Stimulated activated CD4-positive, alpha-beta T cell treated with anti-CD3 and anti-CD28 coated beads, Interleukin-12 subunit alpha, Interleukin-12 subunit beta, amount 100 ng/mL, for 48 hours (primary cell): ENCODE results near the gene NCF4.

Source experiments
- DNase-seq, 3 donors: peaks; one replicate each; pipeline ENCODE4 v3.0.0-alpha.2; 2020; ENCODE audit warnings: low read depth in 2 of 3, low spot score in 1 of 3

NCF4 gene

DNA sequence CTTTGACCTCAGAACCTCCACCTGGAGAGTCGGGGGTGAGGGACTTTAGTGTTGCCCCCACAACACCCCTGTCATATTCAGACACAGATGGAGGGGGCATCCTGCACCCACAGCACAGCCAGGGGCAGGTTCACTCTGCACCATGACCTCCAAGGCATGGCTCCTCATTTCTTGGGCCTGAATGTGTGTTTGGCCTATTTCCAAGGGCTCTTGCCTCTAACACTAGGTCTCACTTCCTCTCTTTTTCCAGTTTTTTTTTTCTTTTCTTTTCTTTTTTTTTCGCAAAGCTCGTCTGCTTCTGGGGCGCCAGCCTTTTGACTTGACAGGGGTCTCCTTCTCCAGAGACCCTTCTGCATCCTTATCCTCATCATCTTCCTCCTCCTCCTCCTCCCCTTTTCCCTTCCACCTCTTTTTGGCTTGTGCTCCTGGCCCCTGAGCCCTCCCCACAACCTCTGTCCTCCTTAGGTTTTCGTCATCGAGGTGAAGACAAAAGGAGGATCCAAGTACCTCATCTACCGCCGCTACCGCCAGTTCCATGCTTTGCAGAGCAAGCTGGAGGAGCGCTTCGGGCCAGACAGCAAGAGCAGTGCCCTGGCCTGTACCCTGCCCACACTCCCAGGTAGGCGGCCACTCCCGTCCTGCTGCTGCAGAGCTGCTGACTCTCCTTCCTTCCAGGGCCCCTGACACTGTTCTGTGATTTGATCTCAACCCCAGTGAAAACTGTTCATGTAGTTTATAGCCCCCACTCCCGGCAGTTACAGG lies 3.8 kb downstream of the NCF4 start:
- DNase-seq: no peak

- no peak for DNase-seq
Observed at GRCh38 chr22:36865346-36865745, 4.5 kb downstream of the NCF4 start.

DNA sequence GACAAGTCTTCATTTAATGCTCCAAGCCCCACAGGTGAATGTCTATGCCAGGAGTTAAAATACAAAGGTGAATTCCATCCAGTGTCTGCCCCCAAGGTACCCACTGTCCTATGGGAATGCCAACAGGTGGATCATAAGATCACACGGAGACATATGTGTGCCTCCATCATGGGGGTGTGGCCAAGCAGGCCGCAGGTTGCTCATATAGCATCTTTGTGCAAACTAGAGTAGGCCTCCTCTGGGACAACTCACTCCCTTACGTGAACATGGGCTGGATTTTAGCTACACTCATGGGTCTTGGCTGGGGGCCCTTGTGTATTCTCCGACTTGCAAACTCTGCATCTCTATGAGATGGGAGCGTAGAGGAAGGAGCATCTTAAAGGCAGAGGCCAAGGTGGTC lies 6.9 kb downstream of the NCF4 start:
- no peak for DNase-seq

GRCh38 chr22:36868546-36869181 lies 7.9 kb downstream of the NCF4 start:
- no peak for DNase-seq

DNA sequence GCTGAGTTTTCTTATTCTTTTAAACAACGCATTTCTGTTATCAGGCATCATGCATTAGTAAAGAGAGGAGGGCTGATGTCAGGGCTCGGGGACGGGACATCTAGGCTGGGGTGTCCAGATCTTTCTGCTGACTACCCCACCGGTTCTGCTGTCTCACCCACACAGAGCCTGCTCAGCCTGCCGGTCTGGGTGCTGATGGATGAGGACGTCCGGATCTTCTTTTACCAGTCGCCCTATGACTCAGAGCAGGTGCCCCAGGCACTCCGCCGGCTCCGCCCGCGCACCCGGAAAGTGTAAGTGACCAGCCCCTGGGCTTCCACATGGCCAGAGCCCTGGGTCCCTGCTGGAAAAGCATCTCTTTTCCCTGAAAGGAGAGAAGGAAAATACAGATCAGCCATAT lies 9.4 kb downstream of the NCF4 start:
- DNase-seq: no peak

- no peak for DNase-seq
Observed at GRCh38 chr22:36871669-36872081, 10.9 kb downstream of the NCF4 start.

- no peak for DNase-seq
Observed at GRCh38 chr22:36872084-36872483, 11.3 kb downstream of the NCF4 start.

- no peak for DNase-seq
Observed at GRCh38 chr22:36872866-36873498, 12.2 kb downstream of the NCF4 start.

- peak; percentile 29 to 46 (median 38) for DNase-seq
Observed at GRCh38 chr22:36873614-36874308, 13.0 kb downstream of the NCF4 start.

GRCh38 chr22:36874309-36874696 lies 13.5 kb downstream of the NCF4 start:
- no peak for DNase-seq

DNA sequence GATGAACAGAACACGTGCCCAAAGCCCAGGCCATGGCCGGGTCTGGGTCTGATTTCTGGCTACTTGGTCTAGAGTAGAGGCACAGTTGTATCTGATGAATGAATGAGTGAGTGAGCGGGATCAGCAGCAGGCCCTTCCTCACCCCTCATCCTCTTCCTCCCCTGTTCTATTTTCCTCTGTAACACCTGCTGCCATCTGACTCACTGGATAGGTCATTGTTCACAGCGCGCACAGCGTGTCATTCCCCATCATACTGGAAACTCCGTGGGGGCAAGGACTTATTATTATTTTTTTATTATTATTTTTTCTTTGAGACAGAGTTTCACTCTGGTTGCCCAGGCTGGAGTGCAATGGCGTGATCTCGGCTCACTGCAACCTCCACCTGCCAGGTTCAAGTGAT lies 13.9 kb downstream of the NCF4 start:
- DNase-seq: no peak

DNA sequence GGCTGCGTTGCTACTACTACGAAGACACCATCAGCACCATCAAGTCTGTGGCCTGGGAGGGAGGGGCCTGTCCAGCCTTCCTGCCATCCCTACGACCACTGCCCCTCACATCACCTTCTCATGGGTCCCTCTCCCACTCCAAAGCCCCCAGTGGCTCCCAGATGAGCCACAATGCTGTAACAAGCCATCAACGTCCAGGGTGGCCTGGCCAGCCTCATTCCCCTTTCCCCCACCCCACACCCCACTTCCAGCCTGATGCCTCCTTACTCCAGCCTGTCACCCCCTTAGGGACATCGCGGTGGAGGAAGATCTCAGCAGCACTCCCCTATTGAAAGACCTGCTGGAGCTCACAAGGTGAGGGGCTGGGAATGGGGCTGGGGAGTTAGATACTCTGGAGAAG lies 14.9 kb downstream of the NCF4 start:
- no peak for DNase-seq

DNA sequence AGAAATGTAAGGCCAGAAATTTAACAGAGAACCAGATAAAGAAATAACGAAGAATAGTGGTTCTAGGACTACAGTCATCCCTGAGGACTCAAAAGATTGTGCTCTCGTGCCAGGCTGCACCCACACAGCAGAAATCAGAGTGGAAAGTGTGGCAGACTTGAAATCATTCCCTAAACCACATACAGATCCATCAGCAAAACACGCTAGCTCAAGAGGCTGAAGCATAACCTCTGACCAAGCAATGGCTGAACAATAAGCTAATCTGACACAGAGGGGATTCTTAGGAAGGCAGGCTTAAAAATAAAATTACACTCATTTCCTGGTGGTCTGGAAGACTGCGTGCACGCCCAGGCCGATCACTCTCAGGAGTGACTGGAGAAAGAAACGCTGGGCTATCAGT lies 19.0 kb downstream of the NCF4 start:
- DNase-seq: no peak

- DNase-seq: no peak
Observed at GRCh38 chr22:36881504-36882245, 20.9 kb downstream of the NCF4 start.

GRCh38 chr22:36884349-36885158 lies 23.7 kb downstream of the NCF4 start:
- no peak for DNase-seq

DNA sequence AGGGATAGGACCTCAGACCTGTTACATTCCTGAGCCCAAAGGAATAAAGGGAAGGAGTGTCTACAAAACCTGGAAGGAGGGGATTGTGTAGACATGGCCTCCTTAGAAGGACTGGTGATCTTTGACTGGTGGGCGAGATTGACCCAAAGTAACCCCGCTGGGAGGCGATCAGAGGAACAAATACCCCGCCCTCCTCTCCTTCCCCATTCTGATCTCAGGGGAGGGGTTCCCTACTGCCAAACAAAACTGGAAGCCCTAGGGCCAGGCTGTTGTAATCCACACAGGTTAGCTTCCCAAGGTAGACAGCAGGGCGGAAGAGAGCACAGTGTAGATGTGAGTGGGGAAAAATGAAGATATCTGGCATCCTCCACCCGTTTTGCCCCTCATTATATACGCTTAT lies 24.7 kb downstream of the NCF4 start:
- no peak for DNase-seq

- no peak for DNase-seq
Observed at GRCh38 chr22:36886016-36886415, 25.2 kb downstream of the NCF4 start.

DNA sequence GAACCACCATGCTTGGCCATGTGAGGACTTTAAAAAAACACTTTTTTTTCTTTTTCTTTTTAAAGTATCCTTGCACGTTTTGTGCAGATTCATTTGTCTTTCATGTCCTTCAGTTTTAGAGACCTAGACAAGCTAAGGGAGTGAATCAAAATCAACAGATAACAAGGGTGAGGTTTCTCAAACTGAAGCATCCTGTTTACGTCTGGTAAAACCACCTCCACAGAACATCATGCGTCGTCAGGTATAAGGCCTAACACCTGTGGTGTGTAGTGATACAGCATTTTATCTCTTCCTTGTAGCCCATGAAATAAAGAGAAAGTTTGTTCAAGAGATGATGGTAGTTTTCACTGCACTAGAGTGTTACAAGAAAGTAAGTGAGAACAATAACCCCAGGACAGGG lies 26.4 kb downstream of the NCF4 start:
- no peak for DNase-seq

DNA sequence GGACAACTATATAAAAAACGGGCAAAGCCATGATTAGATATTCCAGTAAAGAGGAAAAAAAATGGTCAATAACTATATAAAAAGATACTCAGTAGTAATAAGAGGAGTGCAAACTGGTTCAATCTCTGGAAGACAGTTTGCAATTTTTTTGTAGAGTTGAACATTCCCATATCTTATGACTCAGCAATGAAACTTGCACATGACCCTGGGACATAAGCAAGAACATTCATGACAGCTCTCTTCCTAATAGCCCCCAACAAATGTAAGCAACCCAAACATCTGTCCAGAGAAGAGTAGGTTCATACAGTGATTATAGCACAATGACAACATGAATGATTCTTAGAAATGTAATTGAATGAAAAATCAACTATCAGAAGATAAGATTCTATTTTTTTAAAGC lies 30.8 kb downstream of the NCF4 start:
- DNase-seq: no peak

- DNase-seq: no peak
Observed at GRCh38 chr22:36892292-36892691, 31.5 kb downstream of the NCF4 start.
